ENCODE data around the gene CDC42BPG.

DNA sequence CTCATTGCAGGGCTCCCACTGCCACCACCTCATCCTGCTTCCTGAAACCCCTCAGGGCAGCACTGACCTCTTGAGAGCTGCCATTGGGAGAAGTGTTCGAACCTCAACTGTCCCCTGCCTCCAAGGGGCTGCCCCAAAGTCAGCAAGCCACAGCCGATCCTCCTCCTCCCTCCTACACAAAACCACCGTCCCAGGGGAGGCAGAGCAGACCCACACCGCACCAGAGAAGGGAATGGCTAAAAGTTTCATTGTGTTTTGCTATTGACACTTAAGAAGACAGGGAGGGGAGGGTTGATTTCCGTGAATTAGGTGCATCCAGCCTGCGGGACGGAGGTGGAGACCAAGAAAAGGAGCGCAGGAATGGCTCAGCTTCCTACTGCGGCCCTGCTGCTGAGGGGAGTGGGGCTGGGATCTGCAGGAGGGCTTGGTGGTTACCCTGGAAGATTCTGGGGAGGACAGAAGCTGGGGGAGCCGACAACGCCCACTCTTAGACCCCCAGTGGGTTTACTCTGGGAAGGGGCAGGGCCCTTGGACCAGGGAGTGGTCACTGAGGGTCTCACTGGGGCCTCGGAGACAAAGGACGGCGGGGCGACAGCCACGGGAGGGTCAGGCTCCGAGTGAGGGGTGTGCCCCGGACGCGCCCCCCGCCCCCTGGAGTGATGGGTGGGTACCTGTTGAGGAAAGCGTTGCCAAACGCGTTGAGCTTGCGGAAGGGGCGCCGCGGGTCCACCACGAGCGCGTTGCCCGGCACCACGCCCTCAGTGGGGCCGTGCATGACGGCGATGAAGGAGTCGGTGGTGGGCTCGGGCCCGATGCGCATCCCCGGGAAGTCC is 33.2 kb upstream of the CDC42BPG start:
- TF ChIP-seq, protein P1, sequence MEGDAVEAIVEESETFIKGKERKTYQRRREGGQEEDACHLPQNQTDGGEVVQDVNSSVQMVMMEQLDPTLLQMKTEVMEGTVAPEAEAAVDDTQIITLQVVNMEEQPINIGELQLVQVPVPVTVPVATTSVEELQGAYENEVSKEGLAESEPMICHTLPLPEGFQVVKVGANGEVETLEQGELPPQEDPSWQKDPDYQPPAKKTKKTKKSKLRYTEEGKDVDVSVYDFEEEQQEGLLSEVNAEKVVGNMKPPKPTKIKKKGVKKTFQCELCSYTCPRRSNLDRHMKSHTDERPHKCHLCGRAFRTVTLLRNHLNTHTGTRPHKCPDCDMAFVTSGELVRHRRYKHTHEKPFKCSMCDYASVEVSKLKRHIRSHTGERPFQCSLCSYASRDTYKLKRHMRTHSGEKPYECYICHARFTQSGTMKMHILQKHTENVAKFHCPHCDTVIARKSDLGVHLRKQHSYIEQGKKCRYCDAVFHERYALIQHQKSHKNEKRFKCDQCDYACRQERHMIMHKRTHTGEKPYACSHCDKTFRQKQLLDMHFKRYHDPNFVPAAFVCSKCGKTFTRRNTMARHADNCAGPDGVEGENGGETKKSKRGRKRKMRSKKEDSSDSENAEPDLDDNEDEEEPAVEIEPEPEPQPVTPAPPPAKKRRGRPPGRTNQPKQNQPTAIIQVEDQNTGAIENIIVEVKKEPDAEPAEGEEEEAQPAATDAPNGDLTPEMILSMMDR (IDR thresholded peaks at IDR 0.05; ENCODE audit: low read length): no peak
- TF ChIP-seq EZH2 (optimal IDR thresholded peaks at IDR 0.05; ENCODE audit: low read depth, low read length): no peak
- no peak for TF ChIP-seq EZH2phosphoT487 (IDR thresholded peaks at IDR 0.05; ENCODE audit: low read length)
